Measurements from ENCODE around the gene C1QC. TPM values are rescaled to one million over a fixed set of nuclear protein-coding genes. Genes with fewer than 3 reads are reported as not detected.

The C1QC gene
- total RNA-seq, 1 donor from 2014 or later: not detected

GRCh38 chr1:22598736-22599135, 44.7 kb upstream of the C1QC start:
- Mint-ChIP-seq H3K4me3 (ENCODE audit: low read depth) (no peak overlapping the region), H3K27me3 (peaks cover 27% of the 10 kb centered on the region)
- no peak for TF ChIP-seq CTCF (IDR thresholded peaks at IDR 0.05; ENCODE audit: unreplicated experiment)

GRCh38 chr1:22600071-22600816, 43.2 kb upstream of the C1QC start:
- no peak for TF ChIP-seq CTCF (IDR thresholded peaks at IDR 0.05; ENCODE audit: unreplicated experiment)
- DNase-seq (ENCODE audit: low spot score, unreplicated experiment): no peak
- Mint-ChIP-seq H3K27ac (no peak overlapping the region), H3K9me3 (ENCODE audit: low read depth) (no peaks in the 10 kb centered on the region), H3K4me1 (ENCODE audit: low read depth) (no peaks in the 10 kb centered on the region), H3K27me3 (peaks cover 42% of the 10 kb centered on the region), H3K4me3 (ENCODE audit: low read depth) (no peak overlapping the region), H3K36me3 (ENCODE audit: insufficient read depth) (no peaks in the 10 kb centered on the region)

More at GRCh38 chr1:22598736-22599135, 44.7 kb upstream of the C1QC start:
- no peaks in the 10 kb centered on the region for H3K9me3 Mint-ChIP-seq (ENCODE audit: low read depth)
- no peaks in the 10 kb centered on the region for H3K4me1 Mint-ChIP-seq (ENCODE audit: low read depth)
- no peak overlapping the region for H3K27ac Mint-ChIP-seq
- DNase-seq (ENCODE audit: low spot score, unreplicated experiment): no peak
- no peaks in the 10 kb centered on the region for H3K36me3 Mint-ChIP-seq (ENCODE audit: insufficient read depth)

- no peak for TF ChIP-seq CTCF (IDR thresholded peaks at IDR 0.05; ENCODE audit: unreplicated experiment)
- Mint-ChIP-seq H3K9me3 (ENCODE audit: low read depth) (no peaks in the 10 kb centered on the region), H3K36me3 (ENCODE audit: insufficient read depth) (no peaks in the 10 kb centered on the region)
These were observed 42.4 kb upstream of the C1QC start for GRCh38 chr1:22600817-22601605.

GRCh38 chr1:22601610-22602009, 41.8 kb upstream of the C1QC start:
- H3K4me1 Mint-ChIP-seq (ENCODE audit: low read depth): no peaks in the 10 kb centered on the region
- no peak for DNase-seq (ENCODE audit: low spot score, unreplicated experiment)
- TF ChIP-seq CTCF (IDR thresholded peaks at IDR 0.05; ENCODE audit: unreplicated experiment): no peak
- H3K27me3 Mint-ChIP-seq: peaks cover 53% of the 10 kb centered on the region
- no peak overlapping the region for H3K4me3 Mint-ChIP-seq (ENCODE audit: low read depth)
- no peak overlapping the region for H3K27ac Mint-ChIP-seq
- no peaks in the 10 kb centered on the region for H3K9me3 Mint-ChIP-seq (ENCODE audit: low read depth)
- no peaks in the 10 kb centered on the region for H3K36me3 Mint-ChIP-seq (ENCODE audit: insufficient read depth)

More at GRCh38 chr1:22600817-22601605, 42.4 kb upstream of the C1QC start:
- no peak overlapping the region for H3K27ac Mint-ChIP-seq
- H3K4me1 Mint-ChIP-seq (ENCODE audit: low read depth): no peaks in the 10 kb centered on the region
- no peak overlapping the region for H3K4me3 Mint-ChIP-seq (ENCODE audit: low read depth)
- peaks cover 47% of the 10 kb centered on the region for H3K27me3 Mint-ChIP-seq
- no peak for DNase-seq (ENCODE audit: low spot score, unreplicated experiment)

- peaks cover 54% of the 10 kb centered on the region for H3K27me3 Mint-ChIP-seq
These were observed 41.2 kb upstream of the C1QC start for GRCh38 chr1:22602060-22602740.

More at GRCh38 chr1:22602060-22602740, 41.2 kb upstream of the C1QC start:
- DNase-seq (ENCODE audit: low spot score, unreplicated experiment): no peak
- Mint-ChIP-seq H3K9me3 (ENCODE audit: low read depth) (no peaks in the 10 kb centered on the region), H3K36me3 (ENCODE audit: insufficient read depth) (no peaks in the 10 kb centered on the region), H3K4me1 (ENCODE audit: low read depth) (no peaks in the 10 kb centered on the region), H3K27ac (no peak overlapping the region), H3K4me3 (ENCODE audit: low read depth) (no peak overlapping the region)
- no peak for TF ChIP-seq CTCF (IDR thresholded peaks at IDR 0.05; ENCODE audit: unreplicated experiment)
